ENCODE measurements around the gene LCN6. TPM values are rescaled to one million over a fixed set of nuclear protein-coding genes. Genes with fewer than 3 reads are reported as not detected.
A peak's percentile ranks its signal among the peaks of the same experiment; 100 is the strongest.

LCN6 gene
- total RNA-seq, 1 donor from 2014 or later: 22.2 TPM

GRCh38 chr9:136750526-136750925, 2.2 kb upstream of the LCN6 start:
- intact Hi-C loops (cut with DNase I): no loop called here
- ATAC-seq (no peak), DNase-seq (ENCODE audit: missing footprints) (no peak)

- no peak for DNase-seq (ENCODE audit: missing footprints)
- intact Hi-C loops (cut with DNase I): no loop called here
- ATAC-seq: peak; percentile 51
These were observed 614 bp upstream of the LCN6 start for GRCh38 chr9:136748666-136749611.

GRCh38 chr9:136747161-136748060, 914 bp downstream of the LCN6 start:
- ATAC-seq (no peak), DNase-seq (ENCODE audit: missing footprints) (peak; percentile 47)
- intact Hi-C loops (cut with DNase I): no loop called here

DNA sequence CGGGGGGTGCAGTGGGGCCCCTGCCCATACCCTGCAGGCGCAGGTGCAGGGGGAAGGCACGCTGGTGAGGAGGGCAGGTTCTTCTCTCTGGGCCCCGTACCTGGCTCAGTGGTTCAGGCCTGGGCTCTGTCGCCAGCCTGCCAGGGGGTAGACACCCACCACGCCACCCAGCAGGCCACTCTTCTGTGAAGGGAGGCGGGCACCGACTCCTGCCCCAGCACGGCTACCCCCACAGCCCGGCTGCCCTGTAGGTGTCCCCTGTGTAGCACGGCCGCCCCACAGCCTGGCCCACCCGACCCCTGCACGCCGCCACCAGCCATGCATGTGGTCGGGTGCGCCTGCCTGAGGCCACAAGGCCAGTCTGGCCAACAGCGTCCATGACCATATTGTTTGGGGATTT, 1.7 kb downstream of the LCN6 start:
- ATAC-seq (no peak), DNase-seq (ENCODE audit: missing footprints) (peak; percentile 45)
- intact Hi-C loops (cut with DNase I): no loop called here

GRCh38 chr9:136746155-136746490, 2.2 kb downstream of the LCN6 start:
- intact Hi-C loops (cut with DNase I): no loop called here
- DNase-seq (ENCODE audit: missing footprints) (no peak), ATAC-seq (no peak)

DNA sequence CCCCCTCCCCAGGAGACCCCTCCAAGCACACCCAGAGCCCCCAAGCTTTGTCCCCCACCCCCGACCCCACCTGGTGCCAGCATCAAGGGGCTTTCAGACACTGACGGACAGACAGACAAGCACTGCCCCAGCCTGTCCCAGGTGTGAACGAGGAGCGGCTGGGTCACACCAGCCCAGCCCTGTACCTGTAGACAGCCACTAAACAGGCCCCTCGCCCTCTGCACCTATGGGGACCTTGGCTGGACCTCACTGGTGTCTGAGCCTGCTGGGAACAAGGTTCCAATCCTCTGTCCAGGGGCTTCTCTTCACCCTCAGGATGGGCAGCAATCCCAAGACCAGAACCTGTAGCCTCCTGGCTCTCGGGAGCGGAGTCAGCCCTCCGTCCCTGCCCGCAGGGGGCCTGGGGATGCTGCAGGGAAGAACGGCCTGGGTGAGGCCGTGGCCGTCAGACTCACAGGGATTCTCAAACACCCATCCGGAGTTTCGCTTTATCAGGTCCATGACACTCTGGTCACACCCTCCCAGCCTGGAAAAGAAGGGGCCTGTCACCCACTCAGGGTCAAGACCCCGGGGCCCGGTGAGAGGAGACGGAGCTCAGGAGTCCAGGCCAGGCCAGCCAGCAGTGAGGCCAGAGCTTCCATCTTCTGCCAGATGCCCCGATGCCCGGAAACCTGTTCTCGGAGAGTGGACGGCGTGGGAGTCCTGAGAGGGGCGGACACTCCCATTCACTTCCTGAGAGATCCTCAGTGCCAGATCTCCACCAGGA, 2.8 kb downstream of the LCN6 start:
- intact Hi-C loops (cut with DNase I): no loop called here
- peak; percentile 66 for DNase-seq (ENCODE audit: missing footprints)
- ATAC-seq: no peak

DNA sequence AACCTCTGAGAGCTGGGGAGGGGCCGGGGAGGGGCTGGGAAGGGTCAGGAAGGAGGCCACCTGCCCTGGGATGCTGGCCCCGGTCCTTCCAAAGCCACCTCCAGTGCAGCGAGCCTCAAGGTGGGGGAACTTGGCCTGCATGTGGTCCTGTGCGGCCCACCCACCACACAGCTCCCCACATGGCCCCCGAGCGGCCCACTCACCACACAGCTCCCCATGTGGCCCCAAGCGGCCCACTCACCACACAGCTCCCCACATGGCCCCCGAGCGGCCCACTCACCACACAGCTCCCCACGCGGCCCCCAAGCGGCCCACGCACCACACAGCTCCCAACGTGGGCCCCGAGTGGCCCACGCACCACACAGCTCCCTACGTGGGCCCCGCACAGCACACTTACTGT, 3.6 kb downstream of the LCN6 start:
- intact Hi-C loops (cut with DNase I): no loop called here
- ATAC-seq (no peak), DNase-seq (ENCODE audit: missing footprints) (no peak)

DNA sequence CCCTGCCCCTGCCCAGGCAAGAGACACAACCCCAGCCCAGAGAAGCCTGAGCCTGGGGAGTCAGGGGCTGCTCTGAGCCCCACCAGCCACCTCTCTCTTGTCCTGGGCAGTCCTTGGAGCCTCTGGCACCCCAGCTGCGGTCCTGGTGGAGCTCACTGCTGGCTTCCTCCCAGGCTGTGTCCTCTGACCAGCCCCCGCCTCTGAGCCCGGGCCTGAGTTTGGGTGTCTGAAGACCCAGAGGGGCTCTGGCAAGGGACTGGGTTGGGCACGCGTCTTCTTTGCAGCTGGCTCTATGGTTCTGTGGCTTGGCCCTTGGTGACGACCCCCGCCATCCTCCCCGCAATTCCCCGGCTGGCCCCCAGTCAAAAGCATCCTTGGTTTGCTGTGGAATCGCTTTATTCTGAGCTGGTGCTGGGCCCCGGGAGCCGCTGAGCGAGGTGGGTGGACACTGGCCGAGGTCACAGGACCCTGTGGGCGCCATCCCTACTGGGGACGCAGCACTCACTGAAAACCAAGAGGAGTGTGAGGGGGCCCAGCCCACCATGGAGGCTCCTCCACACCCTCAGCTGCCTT, 4.6 kb downstream of the LCN6 start:
- DNase-seq (ENCODE audit: missing footprints) (peak; percentile 45), ATAC-seq (no peak)
- intact Hi-C loops (cut with DNase I): no loop called here

DNA sequence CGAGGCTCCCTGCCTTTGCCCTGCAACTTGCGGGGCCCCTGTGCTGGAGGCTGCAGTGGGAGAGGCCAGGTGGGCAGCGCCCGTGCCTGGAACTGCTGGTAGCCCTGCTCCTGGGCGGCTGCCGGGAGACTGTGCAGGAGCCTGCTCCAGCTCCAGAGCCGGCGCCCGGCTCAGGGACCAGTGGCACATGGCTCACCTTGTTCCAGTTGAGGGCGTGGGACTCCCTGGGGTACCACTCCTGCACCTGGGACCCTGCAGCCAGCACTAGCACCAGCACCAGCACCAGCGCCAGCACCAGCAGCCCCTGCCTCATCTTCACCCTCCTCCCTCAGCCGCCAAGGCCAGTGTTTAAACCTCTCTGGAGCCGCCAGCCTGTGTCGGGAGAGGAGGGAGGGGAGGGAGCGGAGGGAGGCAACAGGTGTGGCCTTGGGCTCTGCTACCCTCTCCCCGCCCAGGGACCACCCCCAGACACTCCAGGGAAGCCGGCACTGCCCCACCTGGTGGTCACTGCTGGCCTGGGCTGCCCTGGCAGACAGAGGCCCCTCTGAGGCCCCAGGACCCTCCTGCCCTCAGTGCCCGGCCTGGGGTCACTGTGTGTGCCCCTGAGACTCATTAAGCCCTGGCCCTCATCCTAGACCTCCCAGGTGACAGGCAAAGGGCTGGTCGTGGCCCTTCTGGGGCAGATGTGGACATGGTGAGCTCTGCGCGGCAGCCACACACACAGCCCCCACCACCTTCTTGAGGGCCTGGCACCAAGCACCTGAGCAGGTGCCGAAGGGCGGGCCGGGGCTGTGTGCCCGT, 5.5 kb downstream of the LCN6 start, which contains the start of gene LCN10:
TSS of gene LCN10 (minus strand) at position 350 of the 801 bp plus-strand sequence. CDS start at position 313, 37 bp downstream.
- intact Hi-C loops (cut with DNase I): no loop called here
- ATAC-seq (no peak), DNase-seq (ENCODE audit: missing footprints) (peak; percentile 66)

DNA sequence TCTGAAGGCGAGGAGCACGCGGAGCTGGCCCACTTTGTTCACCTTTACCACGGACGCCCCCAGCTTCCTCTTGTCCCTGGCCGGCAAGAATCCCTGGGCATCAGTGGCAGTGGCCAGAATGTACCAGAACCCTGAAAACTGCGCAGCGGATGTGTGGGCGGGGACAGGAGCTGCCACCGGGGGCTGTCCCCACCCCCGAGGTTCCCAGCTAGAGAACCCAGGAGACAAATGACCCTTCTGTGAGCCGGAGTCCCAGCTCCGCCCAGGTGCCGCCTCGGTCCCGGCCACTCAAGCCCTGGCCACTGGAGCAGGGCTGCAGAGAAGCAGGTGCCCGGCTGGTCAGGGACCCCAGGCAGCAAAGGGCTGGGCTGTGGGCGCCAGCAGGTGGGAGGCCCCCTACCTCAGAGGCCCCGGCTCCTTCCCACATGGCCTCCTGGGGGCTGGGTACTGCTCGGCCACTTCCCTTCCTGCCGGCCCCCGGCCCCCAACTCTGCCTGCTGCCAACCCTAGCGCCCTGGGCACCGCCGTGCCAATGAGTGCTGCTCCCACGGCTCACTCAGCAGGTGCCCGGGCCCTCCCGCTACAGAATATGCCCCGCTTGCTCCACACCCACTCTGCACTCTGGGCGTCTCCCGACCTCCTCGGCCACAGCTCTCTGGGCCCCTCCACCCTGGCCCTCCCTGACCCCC, 6.3 kb downstream of the LCN6 start:
- no peak for ATAC-seq
- DNase-seq (ENCODE audit: missing footprints): no peak
- intact Hi-C loops (cut with DNase I): no loop called here

- intact Hi-C loops (cut with DNase I): no loop called here
- peak; percentile 41 for ATAC-seq
- no peak for DNase-seq (ENCODE audit: missing footprints)
These were observed 7.1 kb downstream of the LCN6 start for GRCh38 chr9:136740971-136741882.

DNA sequence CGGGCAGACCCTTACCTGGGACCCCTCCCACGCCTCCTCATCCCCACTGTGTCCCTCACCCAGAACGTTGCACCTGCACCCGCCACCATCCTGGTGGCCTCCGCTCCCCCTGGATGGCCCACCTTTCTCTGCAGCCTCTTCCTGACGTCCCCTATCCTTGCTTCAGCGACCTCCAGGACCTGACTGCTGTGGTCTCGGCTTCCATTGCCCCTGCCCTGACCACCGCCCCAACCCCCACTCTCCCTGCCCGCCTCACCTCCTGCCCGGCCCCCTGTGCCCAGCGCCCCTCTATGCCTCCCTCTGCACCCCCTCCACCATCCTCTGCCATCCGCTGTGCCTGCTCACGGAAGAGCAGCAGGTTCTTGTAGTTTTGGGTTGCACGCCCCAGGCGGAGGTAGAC, 7.8 kb downstream of the LCN6 start:
- DNase-seq (ENCODE audit: missing footprints) (no peak), ATAC-seq (peak; percentile 2)
- intact Hi-C loops (cut with DNase I): no loop called here

DNA sequence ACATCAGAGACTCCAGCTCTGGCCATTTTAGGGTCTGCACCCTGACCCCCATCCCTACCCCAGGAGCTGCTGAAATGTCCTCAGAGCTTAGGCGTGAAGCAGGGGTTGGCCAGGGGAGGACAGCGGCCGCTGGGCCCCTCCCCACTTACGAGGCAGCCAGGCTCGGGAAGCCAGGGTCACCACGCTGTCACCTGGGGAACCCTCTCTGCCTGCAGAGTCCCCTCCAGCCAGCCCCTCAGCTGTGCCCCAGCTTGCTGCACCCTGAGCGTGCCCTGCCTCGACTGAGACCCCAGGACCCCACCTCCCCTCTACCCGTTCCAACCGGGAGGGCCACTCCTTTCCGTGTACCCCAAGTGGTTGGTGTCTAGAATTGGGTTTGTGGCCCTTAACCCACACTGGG, 8.3 kb downstream of the LCN6 start:
- intact Hi-C loops (cut with DNase I): no loop called here
- no peak for DNase-seq (ENCODE audit: missing footprints)
- ATAC-seq: no peak

DNA sequence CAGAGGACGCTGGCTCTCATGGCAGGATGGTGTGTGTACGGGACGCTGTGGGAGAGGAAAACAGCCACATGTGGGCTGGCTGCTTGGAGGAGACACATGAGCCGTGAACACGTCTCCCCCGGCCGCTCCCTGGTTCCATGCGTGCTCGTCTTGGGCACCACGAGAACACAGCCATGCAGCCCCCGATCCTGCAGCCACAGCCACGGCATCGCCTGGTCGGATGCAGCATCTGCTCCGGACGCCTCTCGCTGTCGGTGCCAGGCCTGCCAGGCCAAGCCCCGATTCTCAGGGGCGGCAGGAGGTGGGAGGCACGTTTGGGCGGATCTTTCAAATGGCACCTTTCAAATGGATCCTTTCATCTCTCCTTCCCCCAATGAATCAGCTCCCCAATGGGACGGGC, 8.8 kb downstream of the LCN6 start:
- DNase-seq (ENCODE audit: missing footprints) (no peak), ATAC-seq (no peak)
- intact Hi-C loops (cut with DNase I): no loop called here

DNA sequence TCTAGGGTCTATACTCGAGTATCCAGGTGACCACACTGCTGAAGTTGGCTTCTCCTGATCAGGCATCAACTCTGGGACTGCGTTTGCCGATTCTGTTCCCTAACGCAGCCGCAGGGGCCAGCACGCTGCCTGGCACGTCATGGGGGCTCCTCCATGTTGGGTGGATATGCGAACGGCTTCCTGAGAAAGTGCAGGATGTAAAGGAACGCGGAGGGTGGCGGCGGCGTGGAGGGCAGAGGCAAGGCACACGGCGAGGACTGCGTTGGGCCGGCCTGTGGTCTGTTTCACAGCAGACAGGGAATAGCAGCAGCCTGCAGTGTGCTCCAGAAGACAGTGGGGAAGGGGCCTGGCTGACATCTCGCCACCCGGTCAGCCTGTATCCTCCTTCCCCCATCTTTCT, 9.4 kb downstream of the LCN6 start:
- intact Hi-C loops (cut with DNase I): no loop called here
- ATAC-seq (no peak), DNase-seq (ENCODE audit: missing footprints) (no peak)

GRCh38 chr9:136735812-136736480, 12.4 kb downstream of the LCN6 start:
- intact Hi-C loops (cut with DNase I): no loop called here
- ATAC-seq (no peak), DNase-seq (ENCODE audit: missing footprints) (no peak)
